HepG2 (cell line): Measurements from ENCODE around the gene CASKIN2. TPM values are rescaled to one million over a fixed set of nuclear protein-coding genes. Genes with fewer than 3 reads are reported as not detected.

ENCODE experiments used
- ATAD3A ChIP-seq: sonication (generic); formaldehyde crosslinking; IDR thresholded peaks from 2 replicates; pipeline ENCODE4 v1.4.0; 2020; ENCODE audit warnings: missing genetic modification reagents
- FUBP1 ChIP-seq: sonication (generic); formaldehyde crosslinking; IDR thresholded peaks from 2 replicates; pipeline ENCODE4 v1.5.1; 2020; ENCODE audit warnings: missing genetic modification reagents, mild to moderate bottlenecking, borderline replicate concordance
- HDAC2 ChIP-seq: sonication (generic); formaldehyde crosslinking; IDR thresholded peaks from 2 replicates; pipeline ENCODE4 v1.4.0; 2020; ENCODE audit warnings: missing genetic modification reagents
- KDM2A ChIP-seq: sonication (generic); formaldehyde crosslinking; IDR thresholded peaks from 2 replicates; pipeline ENCODE4 v1.4.0; 2020; ENCODE audit warnings: low read depth, missing genetic modification reagents, borderline replicate concordance
- NFAT5 ChIP-seq: sonication (generic); formaldehyde crosslinking; IDR thresholded peaks from 2 replicates; pipeline ENCODE4 v1.4.0; 2020; ENCODE audit warnings: missing genetic modification reagents
- NRL ChIP-seq: sonication (generic); formaldehyde crosslinking; IDR thresholded peaks from 2 replicates; pipeline ENCODE4 v1.5.0; 2020; ENCODE audit warnings: missing genetic modification reagents, mild to moderate bottlenecking, moderate library complexity, borderline replicate concordance
- PRMT3 ChIP-seq: sonication (generic); formaldehyde crosslinking; IDR thresholded peaks from 2 replicates; pipeline ENCODE4 v1.8.1; 2022; ENCODE audit warnings: low read depth, mild to moderate bottlenecking, moderate library complexity, missing genetic modification reagents, borderline replicate concordance
- SMC3 ChIP-seq: IDR thresholded peaks from 2 replicates; pipeline ENCODE4 v1.6.1; 2011; ENCODE audit warnings: low read length, improper control_type of control experiment
- TCF7L2 ChIP-seq: IDR thresholded peaks from 2 replicates; pipeline ENCODE4 v1.6.1; 2011; ENCODE audit warnings: mild to moderate bottlenecking, low read depth, low read length, moderate library complexity
- XBP1 ChIP-seq: sonication (generic); formaldehyde crosslinking; IDR thresholded peaks from 2 replicates; pipeline ENCODE4 v1.5.0; 2020; ENCODE audit warnings: missing genetic modification reagents
- ZNF609 ChIP-seq: sonication (generic); formaldehyde crosslinking; IDR thresholded peaks from 2 replicates; pipeline ENCODE4 v1.4.0; 2020; ENCODE audit warnings: mild to moderate bottlenecking, missing genetic modification reagents, borderline replicate concordance
- ZNF660 ChIP-seq: sonication (generic); formaldehyde crosslinking; IDR thresholded peaks from 2 replicates; pipeline ENCODE4 v1.5.1; 2020; ENCODE audit warnings: mild to moderate bottlenecking, low read depth, missing genetic modification reagents, borderline replicate concordance
- polyA plus RNA-seq, 8 experiments: library from polyadenylated mRNA; depleted of rRNA in 3 of 8; stranded (reverse) in 7 of 8; unstranded in 1 of 8; fragments of >200 nt; fragmentation: Illumina TruSeq in 4 of 8; extraction: Trizol in 4 of 8; gene quantifications; 2 replicates each; pipeline versions ENCODE4 v1.2.1 to v1.2.3, GENCODE V29; 2011 to 2016; ENCODE audit warnings: low read depth in 4 of 8, missing spikeins in 1 of 8, mixed read lengths in 1 of 8; ENCODE audit not compliant: insufficient read depth in 1 of 8
- total RNA-seq, 5 experiments: library from RNA; depleted of rRNA; stranded (reverse); fragments of >200 nt; fragmentation: Illumina TruSeq; extraction: Trizol; gene quantifications; 2 replicates each; pipeline ENCODE4 v1.2.3, GENCODE V29; 2016; ENCODE audit warnings: low read depth in 1 of 5
- TF ChIP-seq, protein P1 (sequence below): IDR thresholded peaks from 2 replicates; pipeline ENCODE4 v1.6.1; 2016; ENCODE audit warnings: low read depth, control low read depth

The CASKIN2 gene
- total and polyA plus RNA-seq, 2 of the 13 experiments (the other 11 are each of a cell fraction or from before 2014, with no cell fraction given), result 5.2 to 7.8 TPM

DNA sequence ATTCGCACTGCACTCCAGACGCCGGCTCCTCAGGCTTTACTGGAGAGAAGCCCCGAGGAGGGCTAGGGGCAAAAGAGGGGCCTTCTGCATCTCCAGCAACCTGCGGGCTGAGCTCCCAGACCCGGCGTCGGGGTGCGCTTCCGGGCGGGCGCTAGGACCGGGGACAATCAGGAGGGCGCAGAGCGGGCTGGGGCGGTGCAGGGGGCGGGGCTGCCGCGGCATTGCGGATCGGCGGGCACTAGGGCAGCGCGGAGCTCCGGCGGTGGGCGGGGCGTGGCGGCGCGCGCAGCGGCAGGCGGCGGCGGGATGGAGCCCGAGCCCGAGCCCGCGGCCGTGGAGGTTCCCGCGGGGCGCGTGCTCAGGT is 900 bp upstream of the CASKIN2 start, which contains the start of gene TSEN54 (continued):
- no peak for TF ChIP-seq ZNF609 (CRISPR knock-in tag)
- no peak for TF ChIP-seq ZNF660
- TF ChIP-seq NFAT5, result no peak
- TF ChIP-seq, protein P1, sequence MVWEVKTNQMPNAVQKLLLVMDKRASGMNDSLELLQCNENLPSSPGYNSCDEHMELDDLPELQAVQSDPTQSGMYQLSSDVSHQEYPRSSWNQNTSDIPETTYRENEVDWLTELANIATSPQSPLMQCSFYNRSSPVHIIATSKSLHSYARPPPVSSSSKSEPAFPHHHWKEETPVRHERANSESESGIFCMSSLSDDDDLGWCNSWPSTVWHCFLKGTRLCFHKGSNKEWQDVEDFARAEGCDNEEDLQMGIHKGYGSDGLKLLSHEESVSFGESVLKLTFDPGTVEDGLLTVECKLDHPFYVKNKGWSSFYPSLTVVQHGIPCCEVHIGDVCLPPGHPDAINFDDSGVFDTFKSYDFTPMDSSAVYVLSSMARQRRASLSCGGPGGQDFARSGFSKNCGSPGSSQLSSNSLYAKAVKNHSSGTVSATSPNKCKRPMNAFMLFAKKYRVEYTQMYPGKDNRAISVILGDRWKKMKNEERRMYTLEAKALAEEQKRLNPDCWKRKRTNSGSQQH (CRISPR knock-in tag), result no peak; the same call in 1 of the 2 replicates
- TF ChIP-seq SMC3, result no peak
- no peak for TF ChIP-seq XBP1
- no peak for TF ChIP-seq NRL (CRISPR knock-in tag)
- no peak for TF ChIP-seq KDM2A (CRISPR knock-in tag)
- no peak for TF ChIP-seq PRMT3 (CRISPR knock-in tag)
- no peak for TF ChIP-seq TCF7L2
- TF ChIP-seq FUBP1 (CRISPR knock-in tag), result no peak
- no peak for TF ChIP-seq ATAD3A (CRISPR knock-in tag)
- no peak for TF ChIP-seq HDAC2 (CRISPR knock-in tag)
